Measurements from ENCODE around the gene CACNG1. TPM values are rescaled to one million over a fixed set of nuclear protein-coding genes. Genes with fewer than 3 reads are reported as not detected.

The CACNG1 gene, protein sequence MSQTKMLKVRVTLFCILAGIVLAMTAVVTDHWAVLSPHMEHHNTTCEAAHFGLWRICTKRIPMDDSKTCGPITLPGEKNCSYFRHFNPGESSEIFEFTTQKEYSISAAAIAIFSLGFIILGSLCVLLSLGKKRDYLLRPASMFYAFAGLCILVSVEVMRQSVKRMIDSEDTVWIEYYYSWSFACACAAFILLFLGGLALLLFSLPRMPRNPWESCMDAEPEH
- polyA plus RNA-seq = not detected

- DNase-seq = no peak
- Mint-ChIP-seq H3K27ac (no peak within 1 kb of the TSS), H3K4me1 (no peaks in the 10 kb centered on the region), H3K9me3 (peaks cover 11 to 22% (median 17%) of the 10 kb centered on the region in 6 donors), H3K36me3 (peaks cover 4 to 21% (median 13%) of the 10 kb centered on the region in 3 donors), H3K27me3 (ENCODE audit: low read depth in 3 of 3) (peaks cover 2 to 11% (median 6%) of the 10 kb centered on the region in 3 donors), H3K4me3 (no peak within 1 kb of the TSS)
Observed at GRCh38 chr17:67044016-67044772, at the start of gene CACNG1. Gene CACNG1, plus strand, starts transcription at chr17:67044554. Its CDS starts 107 bp downstream, at chr17:67044661.

- DNase-seq = no peak
- H3K27ac Mint-ChIP-seq = no peak overlapping the region
- no peaks in the 10 kb centered on the region for H3K4me1 Mint-ChIP-seq
- H3K4me3 Mint-ChIP-seq = no peak overlapping the region
- peaks cover 0 to 2% (median 0%) of the 10 kb centered on the region in 6 donors for H3K9me3 Mint-ChIP-seq
- peaks cover 0 to 7% (median 4%) of the 10 kb centered on the region in 3 donors for H3K27me3 Mint-ChIP-seq (ENCODE audit: low read depth in 3 of 3)
- no peaks in the 10 kb centered on the region for H3K36me3 Mint-ChIP-seq
Observed at GRCh38 chr17:66994930-66995535, 49.3 kb upstream of the CACNG1 start.

DNA sequence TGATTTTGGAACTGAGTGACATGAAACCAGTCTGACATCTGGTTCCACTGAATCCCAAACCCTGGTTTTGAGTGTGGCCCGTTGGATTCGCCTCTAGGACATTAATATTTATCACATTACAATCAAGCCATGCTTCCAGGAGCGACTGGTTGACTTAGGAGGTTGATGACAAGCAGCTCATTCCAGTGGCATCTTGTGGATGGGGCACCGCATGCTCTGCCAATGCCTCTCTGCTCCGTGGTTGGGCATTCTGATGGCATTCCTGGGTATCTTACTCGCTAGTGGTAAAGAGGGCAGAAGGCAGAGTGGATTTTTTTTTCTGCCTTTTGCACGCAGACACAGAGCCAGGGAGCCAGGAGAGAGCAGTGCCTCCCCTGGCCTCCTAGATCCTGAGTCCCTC lies 48.4 kb upstream of the CACNG1 start:
- H3K27me3 Mint-ChIP-seq (ENCODE audit: low read depth in 3 of 3) = peaks cover 0 to 7% (median 4%) of the 10 kb centered on the region in 3 donors
- peaks cover 0 to 2% (median 0%) of the 10 kb centered on the region in 6 donors for H3K9me3 Mint-ChIP-seq
- no peak overlapping the region for H3K27ac Mint-ChIP-seq
- no peak for DNase-seq
- H3K4me1 Mint-ChIP-seq = no peaks in the 10 kb centered on the region
- H3K4me3 Mint-ChIP-seq = no peak overlapping the region
- no peaks in the 10 kb centered on the region for H3K36me3 Mint-ChIP-seq

DNA sequence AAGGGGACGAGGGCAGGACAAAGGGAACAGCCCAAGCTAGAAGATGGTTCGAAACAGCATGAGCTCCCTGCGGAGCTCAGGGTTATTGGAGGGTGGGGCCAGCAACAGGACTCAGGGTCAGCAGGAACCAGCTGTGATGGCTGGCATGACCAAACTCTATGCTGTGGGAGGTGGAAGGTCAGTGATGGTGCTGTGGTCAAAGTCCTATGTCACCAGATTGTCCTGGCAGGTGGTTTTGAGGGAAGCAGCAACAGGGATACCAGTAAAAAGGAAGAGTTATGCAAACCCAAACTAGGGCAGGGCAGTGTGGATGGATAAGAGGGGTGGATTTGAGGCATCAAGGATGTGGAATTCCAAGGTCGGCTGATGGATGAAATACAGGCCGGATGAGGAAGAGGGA lies 47.4 kb upstream of the CACNG1 start:
- H3K9me3 Mint-ChIP-seq = peaks cover 0 to 2% (median 0%) of the 10 kb centered on the region in 6 donors
- H3K4me1 Mint-ChIP-seq = no peaks in the 10 kb centered on the region
- no peak overlapping the region for H3K4me3 Mint-ChIP-seq
- peaks cover 2 to 4% (median 2%) of the 10 kb centered on the region in 3 donors for H3K27me3 Mint-ChIP-seq (ENCODE audit: low read depth in 3 of 3)
- no peak for DNase-seq
- H3K36me3 Mint-ChIP-seq = no peaks in the 10 kb centered on the region
- H3K27ac Mint-ChIP-seq = no peak overlapping the region

DNA sequence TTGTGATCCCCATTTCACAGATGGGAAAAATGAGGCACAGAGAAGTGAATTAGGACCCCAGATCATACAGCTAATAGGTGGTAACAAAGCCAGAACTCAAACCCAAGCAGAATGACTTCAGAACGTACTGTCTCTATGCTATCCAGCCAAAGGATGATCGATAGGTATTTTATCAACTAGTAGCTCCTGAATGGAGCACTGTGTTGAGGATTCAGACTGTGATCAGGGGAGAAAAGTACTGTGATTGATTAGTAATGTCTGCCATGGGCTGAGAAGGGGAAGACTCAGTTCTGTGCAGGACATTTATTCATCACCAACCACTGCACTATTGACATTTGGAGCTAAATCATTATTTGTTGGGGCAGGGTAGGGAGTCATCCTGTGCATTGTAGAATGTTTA lies 41.1 kb upstream of the CACNG1 start:
- no peaks in the 10 kb centered on the region for H3K4me1 Mint-ChIP-seq
- no peak overlapping the region for H3K4me3 Mint-ChIP-seq
- no peak for DNase-seq

GRCh38 chr17:67004181-67004580 lies 40.2 kb upstream of the CACNG1 start:
- no peak overlapping the region for H3K4me3 Mint-ChIP-seq
- no peaks in the 10 kb centered on the region for H3K36me3 Mint-ChIP-seq
- H3K9me3 Mint-ChIP-seq = no peaks in the 10 kb centered on the region
- H3K27ac Mint-ChIP-seq = no peak overlapping the region
- peaks cover 4 to 16% (median 15%) of the 10 kb centered on the region in 3 donors for H3K27me3 Mint-ChIP-seq (ENCODE audit: low read depth in 3 of 3)
- no peak for DNase-seq
- H3K4me1 Mint-ChIP-seq = no peaks in the 10 kb centered on the region

More for the DNA sequence above, 41.1 kb upstream of the CACNG1 start:
- H3K27me3 Mint-ChIP-seq (ENCODE audit: low read depth in 3 of 3) = peaks cover 4 to 16% (median 15%) of the 10 kb centered on the region in 3 donors
- H3K27ac Mint-ChIP-seq = no peak overlapping the region
- H3K9me3 Mint-ChIP-seq = no peaks in the 10 kb centered on the region
- no peaks in the 10 kb centered on the region for H3K36me3 Mint-ChIP-seq

DNA sequence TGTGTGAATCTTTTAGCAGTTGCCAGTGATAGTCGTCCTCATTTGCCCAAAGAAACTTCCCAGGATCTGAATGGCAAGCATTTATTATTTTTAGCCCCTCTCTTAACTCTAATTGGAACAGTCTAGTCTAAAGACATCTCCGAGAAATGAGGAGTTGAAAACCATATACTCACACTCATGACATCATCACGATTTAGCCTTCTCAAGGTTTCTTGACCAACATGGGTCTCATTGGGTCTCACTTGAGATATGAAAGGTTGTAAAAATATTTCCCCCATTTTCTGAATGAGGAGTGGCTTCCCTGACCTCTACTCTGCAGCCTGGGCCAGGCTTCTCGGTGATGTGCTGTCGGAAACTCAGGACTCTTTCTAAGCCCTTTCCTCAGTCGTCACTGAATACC lies 37.1 kb upstream of the CACNG1 start:
- Mint-ChIP-seq H3K27ac (no peak overlapping the region), H3K4me1 (no peaks in the 10 kb centered on the region), H3K9me3 (no peaks in the 10 kb centered on the region), H3K4me3 (no peak overlapping the region), H3K27me3 (ENCODE audit: low read depth in 3 of 3) (peaks cover 4 to 28% (median 17%) of the 10 kb centered on the region in 3 donors), H3K36me3 (no peaks in the 10 kb centered on the region)
- no peak for DNase-seq

DNA sequence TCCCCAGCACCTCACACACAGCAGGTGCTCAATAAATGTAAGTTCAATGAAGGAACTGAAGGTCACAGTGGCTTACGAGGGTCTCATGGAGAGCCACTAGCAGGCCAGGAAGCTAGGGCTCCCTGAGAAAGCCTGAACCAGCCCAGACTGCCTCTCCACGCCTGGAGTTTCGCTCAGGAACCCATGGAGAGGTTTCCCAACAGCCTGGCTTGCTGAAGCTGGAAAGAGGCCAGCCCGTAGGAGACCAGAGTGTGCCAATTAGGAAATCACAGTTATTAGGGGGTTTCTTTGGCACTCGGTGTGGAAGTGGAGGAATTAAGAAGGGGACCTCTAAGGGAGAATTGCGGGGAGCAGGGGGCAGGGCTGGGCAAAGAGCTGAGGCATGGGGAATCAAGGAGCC lies 36.3 kb upstream of the CACNG1 start:
- DNase-seq = no peak
- Mint-ChIP-seq H3K4me1 (no peaks in the 10 kb centered on the region), H3K9me3 (no peaks in the 10 kb centered on the region), H3K27me3 (ENCODE audit: low read depth in 3 of 3) (peaks cover 4 to 22% (median 17%) of the 10 kb centered on the region in 3 donors), H3K4me3 (no peak overlapping the region), H3K36me3 (no peaks in the 10 kb centered on the region), H3K27ac (no peak overlapping the region)

DNA sequence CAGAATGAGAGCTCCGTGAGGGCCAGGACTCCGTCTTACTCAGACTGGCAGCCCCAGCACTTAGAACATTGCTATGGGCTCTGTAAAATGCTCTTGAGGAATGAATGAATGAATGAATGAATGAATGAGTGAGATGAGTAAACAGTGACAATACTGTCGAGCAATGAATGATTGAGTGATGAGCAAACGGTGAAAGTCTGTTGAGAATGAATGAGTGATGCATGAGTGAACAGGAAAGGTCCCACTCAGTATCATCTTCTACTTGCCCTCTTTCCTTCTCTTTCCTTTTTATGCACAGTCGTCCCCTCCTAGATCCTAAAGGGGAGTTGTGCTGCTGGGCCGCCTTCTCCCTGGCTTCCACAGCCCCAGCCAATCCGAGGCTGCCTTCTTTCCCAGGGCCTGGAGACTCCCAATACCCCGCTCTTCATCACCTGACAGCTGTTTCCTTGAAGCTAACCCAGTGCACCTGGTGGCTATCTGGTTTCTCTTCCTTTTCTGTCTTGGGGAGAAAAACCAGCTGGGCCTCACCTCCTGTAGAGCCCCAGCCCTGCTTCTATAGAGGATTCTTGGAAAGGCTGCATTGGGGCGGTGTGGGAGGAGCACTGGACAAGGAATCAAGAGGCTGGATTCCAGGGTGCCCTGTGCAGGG lies 32.7 kb upstream of the CACNG1 start:
- Mint-ChIP-seq H3K4me3 (no peak overlapping the region), H3K4me1 (no peaks in the 10 kb centered on the region), H3K27ac (no peak overlapping the region), H3K27me3 (ENCODE audit: low read depth in 3 of 3) (peaks cover 5 to 18% (median 7%) of the 10 kb centered on the region in 3 donors), H3K9me3 (no peaks in the 10 kb centered on the region), H3K36me3 (no peaks in the 10 kb centered on the region)
- DNase-seq = no peak

DNA sequence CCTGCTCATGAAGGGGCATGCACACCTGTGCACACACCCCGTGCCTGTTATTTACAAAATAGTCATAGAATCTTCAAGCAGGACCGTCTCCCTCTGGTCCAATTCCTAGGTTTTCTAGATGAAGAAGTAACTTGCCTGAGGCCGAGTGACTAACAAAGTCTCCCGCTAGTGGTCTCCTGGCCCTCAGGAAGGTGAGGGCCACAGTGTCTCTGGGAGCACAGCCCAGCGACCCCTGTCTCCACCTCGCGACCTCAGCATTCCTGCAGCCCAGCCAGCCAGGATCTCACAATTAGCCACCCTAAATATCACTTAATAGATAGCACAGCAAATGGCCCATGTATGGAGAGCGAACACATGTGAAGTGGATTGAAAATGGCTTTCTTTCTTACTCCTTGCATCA lies 30.5 kb upstream of the CACNG1 start:
- Mint-ChIP-seq H3K9me3 (no peaks in the 10 kb centered on the region), H3K27ac (peak overlapping the region in 1 of 6 donors; percentile 51), H3K36me3 (no peaks in the 10 kb centered on the region), H3K4me3 (no peak overlapping the region), H3K4me1 (no peaks in the 10 kb centered on the region), H3K27me3 (ENCODE audit: low read depth in 3 of 3) (peaks cover 4 to 16% (median 4%) of the 10 kb centered on the region in 3 donors)
- no peak for DNase-seq

GRCh38 chr17:67015001-67015400 lies 29.4 kb upstream of the CACNG1 start:
- no peak for DNase-seq
- no peaks in the 10 kb centered on the region for H3K9me3 Mint-ChIP-seq
- no peak overlapping the region for H3K27ac Mint-ChIP-seq
- no peaks in the 10 kb centered on the region for H3K36me3 Mint-ChIP-seq
- no peaks in the 10 kb centered on the region for H3K4me1 Mint-ChIP-seq
- H3K27me3 Mint-ChIP-seq (ENCODE audit: low read depth in 3 of 3) = peaks cover 4 to 12% (median 4%) of the 10 kb centered on the region in 3 donors
- no peak overlapping the region for H3K4me3 Mint-ChIP-seq

- Mint-ChIP-seq H3K36me3 (no peaks in the 10 kb centered on the region), H3K27ac (no peak overlapping the region), H3K9me3 (no peaks in the 10 kb centered on the region), H3K4me3 (no peak overlapping the region), H3K4me1 (no peaks in the 10 kb centered on the region), H3K27me3 (ENCODE audit: low read depth in 3 of 3) (peaks cover 2 to 11% (median 4%) of the 10 kb centered on the region in 3 donors)
- no peak for DNase-seq
Observed at GRCh38 chr17:67016039-67016762, 28.2 kb upstream of the CACNG1 start.

GRCh38 chr17:67017910-67018309 lies 26.4 kb upstream of the CACNG1 start:
- Mint-ChIP-seq H3K4me1 (no peaks in the 10 kb centered on the region), H3K27ac (no peak overlapping the region), H3K4me3 (no peak overlapping the region), H3K27me3 (ENCODE audit: low read depth in 3 of 3) (peaks cover 2% of the 10 kb centered on the region in 3 donors), H3K36me3 (no peaks in the 10 kb centered on the region), H3K9me3 (no peaks in the 10 kb centered on the region)
- DNase-seq = no peak

Measured in immature natural killer cell (primary cell).